Measurements from ENCODE around the gene MEIKIN. TPM values are rescaled to one million over a fixed set of nuclear protein-coding genes. Genes with fewer than 3 reads are reported as not detected.

MEIKIN gene
- total RNA-seq, 4 donors from 2014 or later, result not detected

DNA sequence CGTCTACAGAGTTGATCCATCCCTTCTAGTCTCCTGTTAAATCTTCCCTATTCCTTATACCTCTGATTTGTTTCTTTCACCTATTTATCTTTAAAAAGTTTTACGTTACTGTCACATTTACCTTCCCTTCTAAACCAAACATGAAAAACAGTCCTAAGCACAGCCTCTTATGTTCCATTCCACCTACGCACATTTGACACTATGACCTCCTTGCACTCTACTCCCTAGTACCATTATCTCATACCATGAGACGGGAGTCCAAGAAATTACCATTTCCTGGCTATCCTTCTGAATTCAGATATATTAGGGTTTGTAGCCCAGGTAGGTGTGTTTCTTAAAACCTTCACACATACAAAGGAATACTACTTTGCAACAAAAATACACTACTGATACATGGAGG, 173.8 kb downstream of the MEIKIN start:
- Histone ChIP-seq H3K36me3 (no peaks in the 10 kb centered on the region), H3K27ac (no peak overlapping the region), H3K4me1 (no peaks in the 10 kb centered on the region), H3K27me3 (no peaks in the 10 kb centered on the region), H3K4me3 (no peak overlapping the region), H3K9me3 (no peaks in the 10 kb centered on the region)
- intact Hi-C loops (cut with DNase I; ENCODE audit: low total_unique reads), result no loop called here
- no peak for TF ChIP-seq POLR2A (IDR thresholded peaks at IDR 0.05)
- TF ChIP-seq, protein P1, sequence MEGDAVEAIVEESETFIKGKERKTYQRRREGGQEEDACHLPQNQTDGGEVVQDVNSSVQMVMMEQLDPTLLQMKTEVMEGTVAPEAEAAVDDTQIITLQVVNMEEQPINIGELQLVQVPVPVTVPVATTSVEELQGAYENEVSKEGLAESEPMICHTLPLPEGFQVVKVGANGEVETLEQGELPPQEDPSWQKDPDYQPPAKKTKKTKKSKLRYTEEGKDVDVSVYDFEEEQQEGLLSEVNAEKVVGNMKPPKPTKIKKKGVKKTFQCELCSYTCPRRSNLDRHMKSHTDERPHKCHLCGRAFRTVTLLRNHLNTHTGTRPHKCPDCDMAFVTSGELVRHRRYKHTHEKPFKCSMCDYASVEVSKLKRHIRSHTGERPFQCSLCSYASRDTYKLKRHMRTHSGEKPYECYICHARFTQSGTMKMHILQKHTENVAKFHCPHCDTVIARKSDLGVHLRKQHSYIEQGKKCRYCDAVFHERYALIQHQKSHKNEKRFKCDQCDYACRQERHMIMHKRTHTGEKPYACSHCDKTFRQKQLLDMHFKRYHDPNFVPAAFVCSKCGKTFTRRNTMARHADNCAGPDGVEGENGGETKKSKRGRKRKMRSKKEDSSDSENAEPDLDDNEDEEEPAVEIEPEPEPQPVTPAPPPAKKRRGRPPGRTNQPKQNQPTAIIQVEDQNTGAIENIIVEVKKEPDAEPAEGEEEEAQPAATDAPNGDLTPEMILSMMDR (IDR thresholded peaks at IDR 0.05), result no peak
- DNase-seq, result no peak

DNA sequence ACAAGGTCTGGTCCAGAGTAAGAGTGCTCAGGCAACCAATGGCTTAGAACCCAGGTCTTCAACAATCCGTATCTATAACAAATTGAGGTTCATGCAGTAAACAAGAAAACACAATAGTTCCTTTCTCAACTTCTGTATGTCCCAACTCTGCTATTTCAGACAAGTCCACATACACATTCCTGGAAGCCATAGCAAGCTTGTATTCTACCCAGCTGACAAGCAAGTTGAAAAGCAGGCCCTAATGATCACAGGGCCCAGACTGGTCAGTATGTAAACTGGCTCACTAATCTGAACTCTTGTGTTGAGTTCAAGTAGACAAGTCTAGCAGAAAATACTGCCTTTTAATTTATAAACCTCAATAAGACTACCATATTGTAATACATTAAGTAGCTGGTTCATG, 175.5 kb downstream of the MEIKIN start:
- intact Hi-C loops (cut with DNase I; ENCODE audit: low total_unique reads), result no loop called here
- Histone ChIP-seq H3K36me3 (no peaks in the 10 kb centered on the region), H3K9me3 (no peaks in the 10 kb centered on the region), H3K4me3 (no peak overlapping the region), H3K27ac (no peak overlapping the region), H3K27me3 (no peaks in the 10 kb centered on the region), H3K4me1 (no peaks in the 10 kb centered on the region)
- DNase-seq, result no peak
- TF ChIP-seq, protein P1 (IDR thresholded peaks at IDR 0.05), result no peak
- TF ChIP-seq POLR2A (IDR thresholded peaks at IDR 0.05), result no peak

DNA sequence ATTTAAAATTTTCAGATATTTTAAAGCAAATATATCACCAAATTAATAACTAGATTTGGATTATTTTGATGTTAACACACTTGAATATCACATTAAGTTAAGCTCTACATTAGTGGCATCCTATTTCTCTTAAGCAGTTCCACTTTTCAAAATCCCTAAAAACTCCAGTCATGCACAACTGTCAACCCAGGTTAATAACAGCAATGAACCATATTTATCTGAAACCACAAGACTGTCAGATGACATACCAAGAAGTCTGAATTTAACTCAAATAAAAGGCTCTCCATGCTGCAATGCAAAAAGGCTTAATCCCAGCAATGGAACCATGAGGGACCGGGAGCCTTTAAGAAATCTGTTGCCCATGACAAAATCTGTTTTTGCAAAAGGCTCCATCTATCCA, 176.1 kb downstream of the MEIKIN start:
- Histone ChIP-seq H3K9me3 (no peaks in the 10 kb centered on the region), H3K27me3 (no peaks in the 10 kb centered on the region), H3K4me3 (no peak overlapping the region), H3K36me3 (no peaks in the 10 kb centered on the region), H3K4me1 (no peaks in the 10 kb centered on the region), H3K27ac (no peak overlapping the region)
- TF ChIP-seq POLR2A (IDR thresholded peaks at IDR 0.05), result no peak
- TF ChIP-seq, protein P1 (IDR thresholded peaks at IDR 0.05), result no peak
- intact Hi-C loops (cut with DNase I; ENCODE audit: low total_unique reads), result no loop called here
- DNase-seq, result no peak

DNA sequence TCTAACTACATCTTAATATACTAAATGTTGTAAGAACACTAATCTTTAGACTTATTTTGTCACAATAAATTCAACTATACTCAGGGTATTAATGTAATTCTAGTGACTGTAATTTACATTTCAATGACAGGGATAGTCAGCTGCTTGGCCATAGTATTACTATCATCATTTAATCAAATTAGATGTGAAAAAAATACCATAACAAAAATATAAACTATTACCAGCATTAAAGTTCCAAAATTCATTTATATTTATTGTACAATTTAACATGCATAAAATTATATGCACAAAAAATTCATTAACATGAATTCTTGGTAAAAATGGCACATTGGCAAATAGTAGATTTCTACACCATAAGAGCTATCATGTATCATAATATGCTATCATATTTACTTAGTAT, 177.6 kb downstream of the MEIKIN start:
- Histone ChIP-seq H3K4me3 (no peak overlapping the region), H3K9me3 (no peaks in the 10 kb centered on the region), H3K27ac (no peak overlapping the region), H3K36me3 (no peaks in the 10 kb centered on the region), H3K27me3 (no peaks in the 10 kb centered on the region), H3K4me1 (no peaks in the 10 kb centered on the region)
- no peak for DNase-seq
- TF ChIP-seq, protein P1 (IDR thresholded peaks at IDR 0.05), result no peak
- TF ChIP-seq POLR2A (IDR thresholded peaks at IDR 0.05), result no peak
- intact Hi-C loops (cut with DNase I; ENCODE audit: low total_unique reads), result no loop called here

DNA sequence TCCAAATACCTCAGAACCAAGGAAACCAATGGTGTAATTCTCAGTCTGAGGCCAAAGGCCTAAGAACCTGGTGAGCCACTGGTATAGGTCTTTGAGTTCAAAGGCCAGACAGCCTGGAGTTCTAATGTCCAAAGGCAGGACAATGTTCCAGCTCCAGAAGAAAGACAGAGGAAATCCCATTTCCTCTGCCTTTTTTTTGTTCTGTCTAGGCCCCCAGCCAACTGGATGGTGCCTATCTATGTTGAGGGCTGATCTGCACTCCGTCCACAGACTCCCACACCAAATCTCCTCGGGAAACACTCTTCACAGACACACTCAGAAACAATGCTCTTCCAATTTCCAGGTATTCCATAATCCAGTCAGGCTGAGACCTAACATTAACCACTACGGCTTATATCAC, 178.8 kb downstream of the MEIKIN start:
- TF ChIP-seq POLR2A (IDR thresholded peaks at IDR 0.05), result no peak
- TF ChIP-seq, protein P1 (IDR thresholded peaks at IDR 0.05), result no peak

More for the DNA sequence above, 178.8 kb downstream of the MEIKIN start:
- no peak overlapping the region for H3K27ac ChIP-seq
- H3K4me1 ChIP-seq, result no peaks in the 10 kb centered on the region
- no peaks in the 10 kb centered on the region for H3K36me3 ChIP-seq
- H3K27me3 ChIP-seq, result no peaks in the 10 kb centered on the region
- H3K9me3 ChIP-seq, result no peaks in the 10 kb centered on the region
- no peak overlapping the region for H3K4me3 ChIP-seq
- intact Hi-C loops (cut with DNase I; ENCODE audit: low total_unique reads), result no loop called here
- DNase-seq, result no peak

All from uterus (tissue), 4 donors.